Stimulated activated CD8-positive, alpha-beta memory T cell treated with anti-CD3 and anti-CD28 coated beads, Interleukin-12 subunit alpha, Interleukin-12 subunit beta, amount 100 ng/mL, for 24 hours (primary cell): ENCODE measurements around the gene SMYD3.
"Not testable (repeated sequence)": the region's sequence is repeated elsewhere in the genome, so short reads cannot be mapped to it uniquely, and the experiment has no call there.

Source experiments
- DNase-seq: peaks from one replicate; pipeline ENCODE4 v3.0.0-alpha.2; 2020; ENCODE audit errors: extremely low read depth

The SMYD3 gene

GRCh38 chr1:246417152-246417812 is 89.8 kb downstream of the SMYD3 start:
- DNase-seq = no peak

- no peak for DNase-seq
Observed at GRCh38 chr1:246416261-246416660, 90.8 kb downstream of the SMYD3 start.

- DNase-seq = no peak
Observed at GRCh38 chr1:246415028-246415427, 92.1 kb downstream of the SMYD3 start.

- DNase-seq = no peak
Observed at GRCh38 chr1:246413430-246413829, 93.6 kb downstream of the SMYD3 start.

GRCh38 chr1:246404078-246404477 is 103.0 kb downstream of the SMYD3 start:
- no peak for DNase-seq

DNA sequence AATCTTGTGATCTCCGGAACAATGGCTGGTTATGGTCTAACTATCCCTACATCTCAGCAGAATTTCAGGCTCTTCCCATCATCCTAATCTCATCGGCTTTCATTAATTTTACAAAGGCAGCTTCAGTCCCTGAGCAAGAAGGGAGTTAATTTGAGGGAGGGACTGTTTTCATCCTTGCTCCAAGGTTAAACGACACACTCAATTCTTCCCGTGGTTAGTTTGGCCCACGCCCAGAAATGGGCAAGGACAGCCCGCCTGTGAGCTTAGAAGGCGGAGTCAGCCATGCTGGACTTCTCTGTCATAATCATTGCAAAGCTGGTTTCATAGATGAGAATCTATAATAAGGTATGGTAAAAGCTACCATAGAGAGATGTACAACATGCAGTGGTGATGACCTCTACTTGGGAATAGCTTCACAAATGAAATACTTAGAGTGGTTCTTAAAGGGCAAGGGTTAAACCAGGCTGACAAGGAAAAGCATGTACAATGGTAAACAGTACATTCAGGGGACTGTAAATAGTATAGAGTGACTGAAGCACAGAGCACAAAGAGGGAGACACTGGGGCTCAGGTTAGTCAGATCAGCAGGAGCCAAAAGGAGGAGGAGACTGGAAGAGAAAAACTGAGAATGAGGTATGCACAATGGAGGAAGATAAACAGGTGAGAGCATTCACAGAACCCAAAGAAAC is 108.8 kb downstream of the SMYD3 start:
- DNase-seq = no peak

DNA sequence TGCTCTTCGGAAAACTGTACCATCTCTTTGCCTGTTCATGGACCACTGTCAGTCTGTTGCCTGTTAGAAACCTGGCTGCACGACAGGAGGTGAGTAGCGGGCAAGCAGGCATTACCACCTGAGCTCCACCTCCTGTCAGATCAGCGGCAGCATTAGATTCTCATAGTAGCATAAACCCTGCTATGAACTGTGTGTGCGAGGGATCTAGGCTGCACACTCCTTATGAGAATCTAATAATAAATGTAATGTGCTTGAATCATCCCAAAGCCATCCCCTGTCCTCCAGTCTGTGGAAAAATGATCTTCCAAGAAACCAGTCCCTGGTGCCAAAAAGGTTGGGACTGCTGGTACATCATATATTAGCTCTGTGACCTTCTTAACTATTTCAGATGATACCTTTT is 110.0 kb downstream of the SMYD3 start:
- no peak for DNase-seq

GRCh38 chr1:246396322-246396721 is 110.8 kb downstream of the SMYD3 start:
- no peak for DNase-seq

DNA sequence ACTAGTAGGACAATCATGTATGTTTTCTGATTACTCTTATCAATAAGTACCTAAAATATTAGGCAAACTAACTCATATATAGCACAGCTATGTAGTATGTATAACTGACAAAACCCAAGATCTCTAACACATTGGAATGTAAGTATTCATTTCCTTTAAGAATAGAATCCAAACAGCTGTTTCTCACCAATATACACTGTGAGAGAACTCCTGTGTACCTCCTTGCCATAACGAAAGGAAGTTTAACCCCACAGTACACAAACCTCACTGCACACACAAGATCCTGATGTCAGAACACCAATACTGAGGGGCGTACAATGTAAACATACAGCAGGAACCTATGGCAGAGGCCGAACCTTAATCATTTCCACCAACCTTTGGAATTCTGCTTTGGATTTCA is 113.0 kb downstream of the SMYD3 start:
- DNase-seq = no peak

DNA sequence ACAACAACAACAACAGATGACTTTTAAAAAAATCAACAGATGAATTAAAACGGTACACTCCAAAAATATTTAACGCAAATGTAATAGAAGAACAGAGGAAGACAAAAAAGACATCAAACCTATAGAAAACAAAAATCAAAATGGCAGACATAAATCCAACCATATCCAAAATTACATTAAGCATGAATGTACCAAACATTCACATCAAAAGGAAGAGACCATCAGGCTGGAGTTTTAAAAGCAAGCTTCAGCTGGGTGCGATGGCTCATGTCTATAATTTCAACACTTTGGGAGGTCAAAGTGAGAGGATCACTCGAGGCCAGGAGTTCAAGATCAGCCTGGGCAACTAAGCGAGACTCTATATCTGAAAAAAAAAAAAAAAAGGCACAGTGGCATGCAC is 116.2 kb downstream of the SMYD3 start:
- no peak for DNase-seq

DNA sequence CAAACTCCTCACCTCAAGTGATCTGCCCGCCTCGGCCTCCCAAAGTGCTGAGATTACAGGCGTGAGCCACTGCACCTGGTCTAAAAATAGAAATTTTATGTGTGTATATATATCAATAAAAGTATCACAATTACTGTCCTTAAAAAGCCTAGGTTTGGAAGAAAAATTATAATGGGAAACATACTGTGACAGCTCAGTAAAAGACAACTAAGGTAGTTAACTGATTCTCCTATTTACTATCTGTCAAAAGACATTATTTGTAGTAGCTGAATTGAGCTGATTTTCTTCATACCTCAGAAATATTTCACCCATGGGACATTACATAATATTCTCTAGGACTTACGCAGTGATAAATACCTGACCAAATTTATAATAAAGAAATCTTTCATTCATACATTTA is 122.5 kb downstream of the SMYD3 start:
- no peak for DNase-seq

GRCh38 chr1:246383791-246384190 is 123.3 kb downstream of the SMYD3 start:
- no peak for DNase-seq

GRCh38 chr1:246383239-246383589 is 123.9 kb downstream of the SMYD3 start:
- no peak for DNase-seq

- no peak for DNase-seq
Observed at GRCh38 chr1:246382589-246383238, 124.4 kb downstream of the SMYD3 start.

DNA sequence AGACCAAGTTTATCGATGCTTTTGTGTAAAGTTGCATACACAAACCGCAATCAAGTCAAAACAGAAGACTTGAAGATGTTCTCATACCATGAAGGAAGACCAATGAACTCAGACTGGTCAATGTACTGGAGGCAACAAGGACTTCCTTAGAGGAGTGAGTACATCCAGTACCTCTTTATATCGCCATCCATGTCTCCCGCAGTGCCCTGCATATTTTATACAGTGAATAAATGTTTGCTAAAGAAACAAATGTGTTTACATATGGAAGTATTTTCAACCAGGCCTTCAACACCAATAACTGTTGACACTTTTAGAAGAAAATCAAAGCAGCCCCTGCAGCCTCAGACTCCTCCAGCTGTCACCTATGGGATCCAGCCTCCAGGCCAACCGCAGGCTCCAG is 125.6 kb downstream of the SMYD3 start:
- no peak for DNase-seq

DNA sequence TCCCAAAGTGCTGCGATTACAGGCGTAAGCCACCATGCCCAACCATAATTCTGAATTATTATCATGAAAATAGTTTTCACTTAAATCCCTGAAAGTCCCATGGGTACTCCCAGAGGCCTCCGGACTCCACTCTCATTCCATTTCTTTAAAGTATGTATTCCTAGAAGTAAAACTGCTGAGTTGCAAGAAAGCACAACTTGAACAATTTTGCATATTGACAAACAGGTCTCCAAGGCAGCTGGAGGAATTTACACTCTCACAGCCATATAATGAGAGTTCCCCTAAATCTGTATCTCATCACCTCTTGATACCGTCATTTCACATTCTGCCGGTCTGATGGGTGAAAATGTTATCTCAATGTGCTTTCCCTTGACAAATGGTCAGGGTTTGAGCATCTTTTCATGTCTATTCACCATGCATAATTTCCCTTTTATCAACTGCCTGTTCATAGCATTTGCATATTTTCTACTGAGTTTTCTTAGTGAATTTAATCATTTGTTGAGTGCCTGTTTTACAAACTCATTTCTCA is 129.4 kb downstream of the SMYD3 start:
- DNase-seq = no peak

DNA sequence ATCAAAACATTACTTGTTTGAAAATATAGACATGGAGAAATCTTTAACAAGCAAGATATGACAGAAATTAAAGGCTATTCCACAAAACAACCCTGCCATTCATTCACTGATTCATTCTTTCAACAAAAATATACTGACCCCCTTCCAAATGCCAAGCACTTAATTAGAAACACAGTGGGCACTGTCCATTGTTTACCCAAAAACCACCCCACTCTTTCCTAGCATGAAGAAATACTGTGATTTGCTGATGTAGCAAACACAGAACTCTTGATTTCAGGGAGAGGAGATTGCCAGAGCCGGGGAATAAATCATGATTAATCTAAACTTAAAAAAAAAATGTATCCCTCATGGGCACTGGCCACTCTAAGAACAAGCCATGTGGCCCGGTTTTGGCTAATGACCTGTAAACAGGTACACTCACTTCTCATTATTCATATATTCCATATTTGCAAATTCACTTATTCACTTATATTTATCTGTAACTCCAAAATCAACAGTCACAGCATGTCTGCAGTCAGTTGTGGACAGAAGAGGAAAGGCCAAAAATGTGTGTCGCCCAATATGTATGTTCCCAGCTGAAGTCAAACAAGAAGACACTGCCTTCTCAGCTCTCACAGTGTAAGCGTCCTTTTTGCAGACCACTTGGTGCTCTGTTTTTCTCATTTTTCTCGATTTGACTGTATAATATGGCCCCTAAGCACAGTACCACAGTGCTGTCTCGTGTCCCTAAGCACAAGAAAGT is 133.1 kb downstream of the SMYD3 start:
- no peak for DNase-seq

DNA sequence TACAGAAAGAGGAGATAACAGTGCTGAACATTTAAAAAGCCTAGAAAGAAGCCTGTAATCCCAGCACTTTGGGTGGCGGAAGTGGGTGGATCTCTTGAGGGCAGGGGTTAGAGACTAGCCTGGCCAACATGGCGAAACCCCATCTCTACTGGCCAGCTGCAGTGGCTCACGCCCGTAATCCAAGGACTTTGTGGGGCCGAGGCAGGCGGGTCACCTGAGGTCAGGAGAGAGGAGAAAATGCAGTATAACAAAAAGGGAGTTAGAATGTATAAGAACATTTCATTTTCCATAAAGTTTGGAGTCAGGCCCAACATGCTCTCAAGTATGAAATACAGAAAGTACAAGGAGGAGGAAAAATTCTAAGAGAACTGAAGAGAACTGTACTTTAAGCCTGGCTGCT is 134.5 kb downstream of the SMYD3 start:
- DNase-seq = no peak

- DNase-seq = no peak
Observed at GRCh38 chr1:246367041-246367440, 140.0 kb downstream of the SMYD3 start.

- no peak for DNase-seq
Observed at GRCh38 chr1:246365708-246366107, 141.4 kb downstream of the SMYD3 start.

- no peak for DNase-seq
Observed at GRCh38 chr1:246364415-246364941, 142.6 kb downstream of the SMYD3 start.

GRCh38 chr1:246357014-246357598 is 150.0 kb downstream of the SMYD3 start:
- not testable (repeated sequence) for DNase-seq
